Measurements from ENCODE around the gene RAMP1.
A peak's percentile ranks its signal among the peaks of the same experiment; 100 is the strongest.
"Not testable (repeated sequence)": the region's sequence is repeated elsewhere in the genome, so short reads cannot be mapped to it uniquely, and the experiment has no call there.

Gene RAMP1

GRCh38 chr2:237863102-237863511 is 3.7 kb downstream of the RAMP1 start:
- DNase-seq (ENCODE audit: low spot score), result no peak
- no peak for FAIRE-seq

- FAIRE-seq (no peak), DNase-seq (ENCODE audit: low spot score) (no peak)
These were observed 4.4 kb downstream of the RAMP1 start for GRCh38 chr2:237863689-237864443.

- no peak for DNase-seq (ENCODE audit: low spot score)
- FAIRE-seq, result no peak
These were observed 5.1 kb downstream of the RAMP1 start for GRCh38 chr2:237864444-237864931.

GRCh38 chr2:237864940-237865622 is 5.7 kb downstream of the RAMP1 start:
- peak; percentile 68 for DNase-seq (ENCODE audit: low spot score)
- FAIRE-seq, result no peak

- DNase-seq (ENCODE audit: low spot score), result no peak
- FAIRE-seq, result no peak
These were observed 6.2 kb downstream of the RAMP1 start for GRCh38 chr2:237865623-237866041.

- peak; percentile 74 for DNase-seq (ENCODE audit: low spot score)
- FAIRE-seq, result peak; percentile 48
These were observed 6.7 kb downstream of the RAMP1 start for GRCh38 chr2:237866101-237866621.

- DNase-seq (ENCODE audit: low spot score), result no peak
These were observed 8.0 kb downstream of the RAMP1 start for GRCh38 chr2:237867465-237867864.

GRCh38 chr2:237868074-237868473 is 8.7 kb downstream of the RAMP1 start:
- not testable (repeated sequence) for FAIRE-seq; DNase-seq (ENCODE audit: low spot score)

More at GRCh38 chr2:237867465-237867864, 8.0 kb downstream of the RAMP1 start:
- FAIRE-seq, result no peak

- FAIRE-seq (no peak), DNase-seq (ENCODE audit: low spot score) (no peak)
These were observed 9.4 kb downstream of the RAMP1 start for GRCh38 chr2:237868631-237869342.

GRCh38 chr2:237869343-237870102 is 10.1 kb downstream of the RAMP1 start:
- no peak for DNase-seq (ENCODE audit: low spot score)

GRCh38 chr2:237870126-237870525 is 10.7 kb downstream of the RAMP1 start:
- no peak for DNase-seq (ENCODE audit: low spot score)
- FAIRE-seq, result no peak

More at GRCh38 chr2:237869343-237870102, 10.1 kb downstream of the RAMP1 start:
- FAIRE-seq, result no peak

- DNase-seq (ENCODE audit: low spot score) (no peak), FAIRE-seq (no peak)
These were observed 11.6 kb downstream of the RAMP1 start for GRCh38 chr2:237870754-237871651.

GRCh38 chr2:237872178-237872887 is 12.9 kb downstream of the RAMP1 start:
- DNase-seq (ENCODE audit: low spot score) (no peak), FAIRE-seq (no peak)

GRCh38 chr2:237873421-237873831 is 14.0 kb downstream of the RAMP1 start:
- FAIRE-seq, result no peak
- no peak for DNase-seq (ENCODE audit: low spot score)

GRCh38 chr2:237873897-237874551 is 14.6 kb downstream of the RAMP1 start:
- DNase-seq (ENCODE audit: low spot score) (no peak), FAIRE-seq (no peak)

GRCh38 chr2:237874585-237875161 is 15.2 kb downstream of the RAMP1 start:
- FAIRE-seq (no peak), DNase-seq (ENCODE audit: low spot score) (peak; percentile 61)

- FAIRE-seq, result no peak
These were observed 16.0 kb downstream of the RAMP1 start for GRCh38 chr2:237875256-237876060.

More at GRCh38 chr2:237875256-237876060, 16.0 kb downstream of the RAMP1 start:
- DNase-seq (ENCODE audit: low spot score), result no peak

All from RCC 7860 (cell line).